Ishikawa (cell line): ENCODE results near the gene CAGE1.

Experiments
- CEBPB ChIP-seq: IDR thresholded peaks from 2 replicates; pipeline ENCODE4 v1.6.1; 2012
- CREB1 ChIP-seq: IDR thresholded peaks from 2 replicates; pipeline ENCODE4 v1.6.1; 2012; ENCODE audit warnings: low read depth
- EGR1 ChIP-seq: IDR thresholded peaks from 2 replicates; pipeline ENCODE4 v1.6.1; 2012
- EP300 ChIP-seq: IDR thresholded peaks from 2 replicates; pipeline ENCODE4 v1.6.1; 2012; ENCODE audit warnings: borderline replicate concordance
- FOXM1 ChIP-seq: IDR thresholded peaks from 2 replicates; pipeline ENCODE4 v1.6.1; 2012; ENCODE audit warnings: low read depth, borderline replicate concordance
- NFIC ChIP-seq: IDR thresholded peaks from 2 replicates; pipeline ENCODE4 v1.6.1; 2012
- RAD21 ChIP-seq: IDR thresholded peaks from 2 replicates; pipeline ENCODE4 v1.6.1; 2012; ENCODE audit warnings: low read depth
- TAF1 ChIP-seq: IDR thresholded peaks from 2 replicates; pipeline ENCODE4 v1.6.1; 2012; ENCODE audit warnings: low read depth, mild to moderate bottlenecking
- TCF12 ChIP-seq: IDR thresholded peaks from 2 replicates; pipeline ENCODE4 v1.6.1; 2012; ENCODE audit warnings: low read depth
- TEAD4 ChIP-seq: IDR thresholded peaks from 2 replicates; pipeline ENCODE4 v1.6.1; 2012
- USF1 ChIP-seq: IDR thresholded peaks from 2 replicates; pipeline ENCODE4 v1.6.1; 2012
- YY1 ChIP-seq: IDR thresholded peaks from 2 replicates; pipeline ENCODE4 v1.6.1; 2012; ENCODE audit warnings: low read depth
- ZBTB7A ChIP-seq: IDR thresholded peaks from 2 replicates; pipeline ENCODE4 v1.6.1; 2012; ENCODE audit warnings: low read depth
- TF ChIP-seq, protein P1 (sequence below): IDR thresholded peaks from 2 replicates; pipeline ENCODE4 v1.6.1; 2012
- TF ChIP-seq, protein P2 (sequence below): IDR thresholded peaks from 2 replicates; pipeline ENCODE4 v1.6.1; 2012; ENCODE audit warnings: low read depth, mild to moderate bottlenecking

CAGE1 gene

GRCh38 chr6:7313505-7314165 is 75.9 kb downstream of the CAGE1 start:
- TF ChIP-seq, protein P1, sequence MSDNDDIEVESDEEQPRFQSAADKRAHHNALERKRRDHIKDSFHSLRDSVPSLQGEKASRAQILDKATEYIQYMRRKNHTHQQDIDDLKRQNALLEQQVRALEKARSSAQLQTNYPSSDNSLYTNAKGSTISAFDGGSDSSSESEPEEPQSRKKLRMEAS: no peak
- TF ChIP-seq TEAD4 (no peak), CREB1 (no peak), RAD21 (no peak), FOXM1 (no peak), EP300 (no peak), TAF1 (no peak), USF1 (no peak), TCF12 (no peak)

DNA sequence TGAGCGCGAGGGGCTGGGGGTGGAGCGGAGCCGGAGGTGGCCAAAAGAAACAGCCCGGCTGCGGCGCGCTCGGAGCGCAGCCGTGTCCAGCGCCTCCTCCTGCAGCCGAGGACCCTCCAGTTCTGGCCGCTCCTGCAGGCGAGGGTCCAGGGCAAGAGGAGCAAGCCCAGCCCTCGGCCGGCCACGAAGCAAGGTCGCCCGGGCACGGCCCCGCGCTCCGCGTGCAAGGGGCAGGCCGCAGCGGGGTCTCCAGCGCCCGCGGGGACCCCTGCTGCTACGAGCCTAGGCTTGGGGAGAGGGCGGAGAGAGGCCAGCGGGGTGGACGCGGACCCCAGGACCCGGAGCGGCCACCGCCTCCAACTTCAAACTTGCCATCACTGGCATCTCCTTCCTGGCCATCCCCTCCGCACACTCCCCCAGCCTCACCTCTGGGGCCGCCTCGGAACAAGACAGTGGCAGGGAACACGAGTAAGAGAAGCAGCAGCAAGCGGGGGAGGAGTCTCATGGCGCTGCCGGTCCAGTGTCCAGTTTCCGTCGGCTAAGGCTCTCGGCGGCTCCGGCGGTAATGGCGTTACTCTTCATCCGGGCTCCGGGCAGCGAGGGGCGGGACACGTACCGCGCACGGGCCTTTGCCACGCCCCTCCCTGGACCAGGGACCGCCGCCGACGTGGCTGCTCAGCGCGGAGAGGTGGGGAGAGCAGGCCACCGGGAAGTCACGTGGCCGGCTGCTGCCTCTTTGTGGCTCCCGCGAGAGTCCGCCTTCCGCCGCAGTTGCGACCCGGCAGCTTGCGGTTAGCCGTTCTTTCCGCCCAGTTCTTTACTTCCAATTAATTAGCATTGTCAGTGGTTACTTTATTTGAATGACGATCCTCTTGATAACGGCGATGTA is 76.7 kb downstream of the CAGE1 start, which contains the start of gene SSR1:
Gene SSR1 (minus strand): TSS at position 584 of the 889 bp plus-strand sequence. CDS start 79 bp downstream, at position 505.
- TF ChIP-seq YY1: peak; percentile 90
- peak; percentile 6; the same call in 1 of the 2 replicates for TF ChIP-seq EGR1
- TF ChIP-seq EP300: no peak
- no peak for TF ChIP-seq TEAD4
- TF ChIP-seq, protein P1: peak; percentile 91
- peak; percentile 90 for TF ChIP-seq TAF1
- TF ChIP-seq CEBPB: no peak; the same call in 1 of the 2 replicates
- 0 out of 2 replicates have a peak, but pooled peaks have one; percentile 5 for TF ChIP-seq RAD21
- TF ChIP-seq USF1: peak; percentile 98
- no peak; the same call in 1 of the 2 replicates for TF ChIP-seq ZBTB7A

DNA sequence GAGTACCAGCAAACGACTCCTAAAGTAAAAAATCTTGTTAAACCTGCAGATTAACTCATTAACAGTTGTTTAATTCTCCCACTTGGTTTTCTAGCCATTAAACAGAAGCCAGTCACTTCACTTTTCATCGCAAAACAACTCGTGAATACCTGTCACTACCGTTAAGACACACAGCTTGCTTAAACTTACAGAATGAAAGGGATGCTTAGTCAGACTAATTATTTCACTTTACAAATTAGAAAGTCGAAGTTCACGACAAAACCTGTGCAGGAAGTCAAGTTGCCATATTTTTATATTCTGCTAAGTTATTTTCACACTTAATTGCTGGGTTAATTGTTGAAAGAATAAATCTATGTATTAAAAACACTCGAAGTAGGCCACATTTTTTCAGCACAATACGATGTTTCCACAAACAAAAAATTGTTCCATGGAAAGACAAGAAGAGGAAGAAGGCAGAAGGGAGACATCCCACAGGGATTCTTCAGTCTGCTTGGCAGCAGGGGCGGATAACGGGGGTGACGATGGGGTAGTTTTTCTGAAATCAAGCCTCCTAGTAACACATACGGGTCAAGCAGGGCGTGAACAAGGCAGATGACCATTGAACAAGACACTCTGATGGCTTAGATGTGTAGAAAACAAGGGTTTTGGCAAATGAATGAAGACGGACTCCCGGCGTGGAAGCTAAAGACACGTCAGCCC is 77.5 kb downstream of the CAGE1 start:
- TF ChIP-seq TAF1 (no peak), TEAD4 (no peak), RAD21 (no peak), USF1 (no peak), YY1 (no peak), TCF12 (no peak), EGR1 (no peak), EP300 (no peak), CEBPB (no peak), ZBTB7A (no peak), FOXM1 (no peak), CREB1 (no peak), NFIC (no peak)
- TF ChIP-seq, protein P2, sequence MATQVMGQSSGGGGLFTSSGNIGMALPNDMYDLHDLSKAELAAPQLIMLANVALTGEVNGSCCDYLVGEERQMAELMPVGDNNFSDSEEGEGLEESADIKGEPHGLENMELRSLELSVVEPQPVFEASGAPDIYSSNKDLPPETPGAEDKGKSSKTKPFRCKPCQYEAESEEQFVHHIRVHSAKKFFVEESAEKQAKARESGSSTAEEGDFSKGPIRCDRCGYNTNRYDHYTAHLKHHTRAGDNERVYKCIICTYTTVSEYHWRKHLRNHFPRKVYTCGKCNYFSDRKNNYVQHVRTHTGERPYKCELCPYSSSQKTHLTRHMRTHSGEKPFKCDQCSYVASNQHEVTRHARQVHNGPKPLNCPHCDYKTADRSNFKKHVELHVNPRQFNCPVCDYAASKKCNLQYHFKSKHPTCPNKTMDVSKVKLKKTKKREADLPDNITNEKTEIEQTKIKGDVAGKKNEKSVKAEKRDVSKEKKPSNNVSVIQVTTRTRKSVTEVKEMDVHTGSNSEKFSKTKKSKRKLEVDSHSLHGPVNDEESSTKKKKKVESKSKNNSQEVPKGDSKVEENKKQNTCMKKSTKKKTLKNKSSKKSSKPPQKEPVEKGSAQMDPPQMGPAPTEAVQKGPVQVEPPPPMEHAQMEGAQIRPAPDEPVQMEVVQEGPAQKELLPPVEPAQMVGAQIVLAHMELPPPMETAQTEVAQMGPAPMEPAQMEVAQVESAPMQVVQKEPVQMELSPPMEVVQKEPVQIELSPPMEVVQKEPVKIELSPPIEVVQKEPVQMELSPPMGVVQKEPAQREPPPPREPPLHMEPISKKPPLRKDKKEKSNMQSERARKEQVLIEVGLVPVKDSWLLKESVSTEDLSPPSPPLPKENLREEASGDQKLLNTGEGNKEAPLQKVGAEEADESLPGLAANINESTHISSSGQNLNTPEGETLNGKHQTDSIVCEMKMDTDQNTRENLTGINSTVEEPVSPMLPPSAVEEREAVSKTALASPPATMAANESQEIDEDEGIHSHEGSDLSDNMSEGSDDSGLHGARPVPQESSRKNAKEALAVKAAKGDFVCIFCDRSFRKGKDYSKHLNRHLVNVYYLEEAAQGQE: no peak
- TF ChIP-seq, protein P1: no peak

DNA sequence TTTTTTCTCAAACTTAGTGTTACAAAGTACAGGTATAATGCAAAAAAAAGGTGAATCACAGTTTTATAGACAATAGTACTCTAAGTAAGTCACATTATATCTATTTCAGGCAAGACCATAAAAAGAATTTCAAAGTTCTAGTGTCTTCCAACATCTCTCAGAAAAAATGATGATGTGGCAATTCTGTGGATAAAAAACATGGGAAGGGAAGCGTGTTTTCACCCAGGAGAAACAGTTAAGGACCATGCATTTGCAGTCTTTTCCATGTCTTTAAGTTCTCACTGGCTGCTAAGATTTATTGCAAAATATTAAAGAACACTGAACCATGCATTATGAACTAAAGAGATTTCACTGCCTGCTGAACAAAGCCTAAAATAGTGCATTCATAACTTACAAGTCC is 78.4 kb downstream of the CAGE1 start:
- no peak for TF ChIP-seq CEBPB

DNA sequence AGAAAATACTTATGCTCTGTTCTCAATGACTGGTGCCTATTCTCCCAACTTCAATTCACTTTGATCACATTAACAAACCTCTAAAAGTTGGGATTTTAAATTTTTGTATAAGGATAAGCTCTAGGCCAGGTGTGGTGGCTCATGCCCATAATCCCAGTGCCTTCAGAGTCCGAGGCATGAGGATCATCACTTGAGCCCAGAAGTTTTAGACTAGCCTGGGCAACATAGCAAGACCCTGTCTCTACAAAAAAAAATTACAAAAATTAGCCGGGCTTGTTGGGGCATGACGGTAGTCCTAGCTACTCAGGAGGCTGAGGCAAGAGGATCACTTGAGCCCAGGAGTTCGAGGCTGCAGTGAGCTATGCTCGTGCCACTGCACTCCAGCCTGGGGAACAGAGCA is 80.5 kb downstream of the CAGE1 start:
- TF ChIP-seq, protein P1: no peak
- TF ChIP-seq EGR1: no peak
- TF ChIP-seq ZBTB7A: no peak
- TF ChIP-seq TAF1: no peak
- no peak for TF ChIP-seq NFIC
- TF ChIP-seq TCF12: no peak
- TF ChIP-seq, protein P2: no peak
- TF ChIP-seq YY1: no peak
- no peak for TF ChIP-seq TEAD4
- no peak for TF ChIP-seq USF1
- TF ChIP-seq CEBPB: no peak
